Panc1 (cell line): Measurements from ENCODE around the gene PPCS. TPM values are rescaled to one million over a fixed set of nuclear protein-coding genes. Genes with fewer than 3 reads are reported as not detected.

ENCODE experiments used
- ATAC-seq: fragments of 200-7000 bp; cut with Tn5 transposase; 2 replicates; pipeline ENCODE4 v1.9.1; 2020; ENCODE audit warnings: mild to moderate bottlenecking, moderate library complexity
- BruUV-seq: library from RNA; stranded (reverse); fragments of 400-500 nt; replicated peaks from 2 replicates; lab custom pipeline; 2021; lab: Mats Ljungman, UMichigan
- CTCF ChIA-PET: fragments of 300-600 bp; sonication (Branson Sonifier 250); formaldehyde crosslinking; loops from one replicate; lab custom pipeline; 2022; ENCODE audit warnings: antibody characterized with exemption; lab: Charles Lee
- POLR2A ChIA-PET: fragments of 300-600 bp; sonication (Branson Sonifier 250); formaldehyde crosslinking; loops from one replicate; lab custom pipeline; 2022; ENCODE audit warnings: antibody characterized with exemption; lab: Charles Lee
- DNase-seq: peaks from one replicate; pipeline ENCODE4 v3.0.0-alpha.2; 2010; ENCODE audit warnings: low read depth, low spot score
- H3K27ac ChIP-seq: 2 replicates; pipeline ENCODE4 v1.5.1; 2011; ENCODE audit warnings: mild to moderate bottlenecking, low read length, inconsistent platforms
- H3K27me3 ChIP-seq: fragments of 200-500 bp; sonication (Bioruptor generic); 2 replicates; pipeline ENCODE4 v1.6.0; 2014; ENCODE audit warnings: low read length, inconsistent platforms; ENCODE audit not compliant: control insufficient read depth, insufficient read depth
- H3K36me3 ChIP-seq: fragments of 200-500 bp; sonication (Bioruptor generic); 2 replicates; pipeline ENCODE4 v1.5.1; 2014; ENCODE audit warnings: inconsistent platforms, mild to moderate bottlenecking, low read length, moderate library complexity; ENCODE audit not compliant: control insufficient read depth, insufficient read depth
- H3K4me1 ChIP-seq: 2 replicates; pipeline ENCODE4 v1.5.1; 2011; ENCODE audit warnings: inconsistent platforms, mild to moderate bottlenecking, low read length, moderate library complexity; ENCODE audit not compliant: control insufficient read depth, insufficient read depth
- H3K4me3 ChIP-seq, 2 experiments: 2 replicates each; pipeline ENCODE4 v1.5.1; 2011 to 2012; ENCODE audit warnings: low read depth in 2 of 2, low read length in 2 of 2, mild to moderate bottlenecking in 2 of 2, inconsistent platforms in 1 of 2, moderate library complexity in 1 of 2
- H3K9me3 ChIP-seq: fragments of 200-500 bp; sonication (Bioruptor generic); 2 replicates; pipeline ENCODE4 v1.5.1; 2014; ENCODE audit warnings: low read depth, mild to moderate bottlenecking, inconsistent platforms, low read length, moderate library complexity; ENCODE audit not compliant: control insufficient read depth, insufficient read depth
- POLR2AphosphoS5 ChIP-seq: IDR thresholded peaks from 2 replicates; pipeline ENCODE4 v1.6.1; 2012; ENCODE audit warnings: mild to moderate bottlenecking, low read depth, low read length, moderate library complexity
- SIN3A ChIP-seq: IDR thresholded peaks from 2 replicates; pipeline ENCODE4 v1.6.1; 2012; ENCODE audit warnings: low read depth, mild to moderate bottlenecking, low read length, moderate library complexity, borderline replicate concordance; ENCODE audit not compliant: insufficient read depth
- TCF7L2 ChIP-seq: IDR thresholded peaks from 2 replicates; pipeline ENCODE4 v1.6.1; 2011; ENCODE audit warnings: mild to moderate bottlenecking, low read depth, low read length, inconsistent platforms
- in situ Hi-C: cut with HindIII; loops from 2 replicates; pipeline ENCODE4 v1.10.0; 2016; ENCODE audit warnings: low sequenced_read_pairs, low pct_unique_long_range_greater_than_20kb
- intact Hi-C: fragments of 100-400 bp; cut with micrococcal nuclease; formaldehyde crosslinking; loops from one replicate; pipeline ENCODE4 v1.10.0; 2022; ENCODE audit not compliant: unreplicated experiment
- total RNA-seq: library from RNA; stranded (reverse); gene quantifications from one replicate; pipeline ENCODE4 v1.2.1, GENCODE V29; 2021; ENCODE audit not compliant: unreplicated experiment
- TF ChIP-seq, protein P1 (sequence below), 2 experiments: IDR thresholded peaks; 2 replicates each; pipeline ENCODE4 v1.6.1; 2011 to 2012; ENCODE audit warnings: low read depth in 2 of 2, control low read depth in 1 of 2, low read length in 1 of 2, mild to moderate bottlenecking in 1 of 2, moderate library complexity in 1 of 2; ENCODE audit not compliant: insufficient read depth in 1 of 2
- TF ChIP-seq, protein P2 (sequence below): fragments of 450-650 bp; IDR thresholded peaks from 2 replicates; pipeline ENCODE4 v1.5.1; 2017; ENCODE audit warnings: mild to moderate bottlenecking

PPCS gene
- total RNA-seq, 1 experiment from 2014 or later: 72.7 TPM

DNA sequence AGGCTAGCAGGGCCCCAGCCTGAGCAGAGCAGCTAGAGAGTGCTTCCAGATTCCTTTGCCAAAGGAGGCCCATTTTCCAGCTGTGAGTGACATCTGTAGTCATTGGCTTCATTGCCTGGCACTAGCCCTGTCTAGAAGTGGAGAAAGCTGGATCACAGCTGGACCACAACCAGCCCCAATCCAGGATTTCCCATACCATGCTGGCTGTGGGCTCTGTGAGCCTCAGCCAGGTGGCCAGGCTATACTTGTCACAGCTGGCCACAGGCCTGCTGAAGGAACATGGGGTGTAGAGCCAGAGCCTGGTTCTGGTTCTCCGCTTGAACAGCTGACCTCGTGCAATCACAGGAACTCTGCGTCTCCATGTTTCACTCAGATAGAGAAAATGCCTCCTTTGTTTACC lies 39.2 kb upstream of the PPCS start:
- Histone ChIP-seq H3K4me1 (no peaks in the 10 kb centered on the region), H3K36me3 (no peaks in the 10 kb centered on the region), H3K27me3 (no peaks in the 10 kb centered on the region), H3K9me3 (no peaks in the 10 kb centered on the region), H3K4me3 (no peak overlapping the region), H3K27ac (no peak overlapping the region)
- no TSS peak for BruUV-seq
- ChIA-PET POLR2A (interaction anchor here (0.6 kb wide), 1 partner anchor 194 kb away, joined by 5 read pairs; no protein-coding TSS in a partner anchor), CTCF (no interaction called here)
- in situ Hi-C loops: no loop called here
- intact Hi-C loops: no loop called here
- TF ChIP-seq, protein P1, sequence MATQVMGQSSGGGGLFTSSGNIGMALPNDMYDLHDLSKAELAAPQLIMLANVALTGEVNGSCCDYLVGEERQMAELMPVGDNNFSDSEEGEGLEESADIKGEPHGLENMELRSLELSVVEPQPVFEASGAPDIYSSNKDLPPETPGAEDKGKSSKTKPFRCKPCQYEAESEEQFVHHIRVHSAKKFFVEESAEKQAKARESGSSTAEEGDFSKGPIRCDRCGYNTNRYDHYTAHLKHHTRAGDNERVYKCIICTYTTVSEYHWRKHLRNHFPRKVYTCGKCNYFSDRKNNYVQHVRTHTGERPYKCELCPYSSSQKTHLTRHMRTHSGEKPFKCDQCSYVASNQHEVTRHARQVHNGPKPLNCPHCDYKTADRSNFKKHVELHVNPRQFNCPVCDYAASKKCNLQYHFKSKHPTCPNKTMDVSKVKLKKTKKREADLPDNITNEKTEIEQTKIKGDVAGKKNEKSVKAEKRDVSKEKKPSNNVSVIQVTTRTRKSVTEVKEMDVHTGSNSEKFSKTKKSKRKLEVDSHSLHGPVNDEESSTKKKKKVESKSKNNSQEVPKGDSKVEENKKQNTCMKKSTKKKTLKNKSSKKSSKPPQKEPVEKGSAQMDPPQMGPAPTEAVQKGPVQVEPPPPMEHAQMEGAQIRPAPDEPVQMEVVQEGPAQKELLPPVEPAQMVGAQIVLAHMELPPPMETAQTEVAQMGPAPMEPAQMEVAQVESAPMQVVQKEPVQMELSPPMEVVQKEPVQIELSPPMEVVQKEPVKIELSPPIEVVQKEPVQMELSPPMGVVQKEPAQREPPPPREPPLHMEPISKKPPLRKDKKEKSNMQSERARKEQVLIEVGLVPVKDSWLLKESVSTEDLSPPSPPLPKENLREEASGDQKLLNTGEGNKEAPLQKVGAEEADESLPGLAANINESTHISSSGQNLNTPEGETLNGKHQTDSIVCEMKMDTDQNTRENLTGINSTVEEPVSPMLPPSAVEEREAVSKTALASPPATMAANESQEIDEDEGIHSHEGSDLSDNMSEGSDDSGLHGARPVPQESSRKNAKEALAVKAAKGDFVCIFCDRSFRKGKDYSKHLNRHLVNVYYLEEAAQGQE (IDR thresholded peaks at IDR 0.05; ENCODE audit: insufficient read depth in 1 of 2, low read depth in 2 of 2, low read length in 1 of 2): no peak
- TF ChIP-seq, protein P2, sequence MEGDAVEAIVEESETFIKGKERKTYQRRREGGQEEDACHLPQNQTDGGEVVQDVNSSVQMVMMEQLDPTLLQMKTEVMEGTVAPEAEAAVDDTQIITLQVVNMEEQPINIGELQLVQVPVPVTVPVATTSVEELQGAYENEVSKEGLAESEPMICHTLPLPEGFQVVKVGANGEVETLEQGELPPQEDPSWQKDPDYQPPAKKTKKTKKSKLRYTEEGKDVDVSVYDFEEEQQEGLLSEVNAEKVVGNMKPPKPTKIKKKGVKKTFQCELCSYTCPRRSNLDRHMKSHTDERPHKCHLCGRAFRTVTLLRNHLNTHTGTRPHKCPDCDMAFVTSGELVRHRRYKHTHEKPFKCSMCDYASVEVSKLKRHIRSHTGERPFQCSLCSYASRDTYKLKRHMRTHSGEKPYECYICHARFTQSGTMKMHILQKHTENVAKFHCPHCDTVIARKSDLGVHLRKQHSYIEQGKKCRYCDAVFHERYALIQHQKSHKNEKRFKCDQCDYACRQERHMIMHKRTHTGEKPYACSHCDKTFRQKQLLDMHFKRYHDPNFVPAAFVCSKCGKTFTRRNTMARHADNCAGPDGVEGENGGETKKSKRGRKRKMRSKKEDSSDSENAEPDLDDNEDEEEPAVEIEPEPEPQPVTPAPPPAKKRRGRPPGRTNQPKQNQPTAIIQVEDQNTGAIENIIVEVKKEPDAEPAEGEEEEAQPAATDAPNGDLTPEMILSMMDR: no peak
- TF ChIP-seq SIN3A (no peak), TCF7L2 (no peak)
- no peak for DNase-seq
- no peak for ATAC-seq

DNA sequence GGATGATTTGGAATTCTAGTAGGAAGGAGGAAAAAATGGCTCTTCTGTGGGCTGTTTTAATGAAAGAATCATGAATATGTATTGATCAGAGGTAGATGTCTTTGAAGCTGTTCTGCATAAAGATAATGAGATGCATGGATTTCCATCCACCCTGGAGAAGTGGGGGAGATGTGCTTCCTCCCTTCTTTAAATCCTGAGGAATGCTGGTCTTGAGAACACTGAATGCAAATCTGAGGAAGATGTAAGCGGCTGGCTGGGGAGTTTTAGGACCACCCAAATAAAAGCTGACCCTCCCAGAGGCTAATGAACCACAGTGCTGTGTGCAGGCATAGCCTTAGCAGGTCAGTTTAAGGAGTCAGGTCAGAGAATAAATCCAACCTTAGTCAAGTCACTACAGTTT lies 37.8 kb upstream of the PPCS start:
- Histone ChIP-seq H3K9me3 (no peaks in the 10 kb centered on the region), H3K4me3 (no peak overlapping the region), H3K27ac (no peak overlapping the region), H3K4me1 (no peaks in the 10 kb centered on the region), H3K27me3 (no peaks in the 10 kb centered on the region), H3K36me3 (no peaks in the 10 kb centered on the region)
- no peak for ATAC-seq
- BruUV-seq: no TSS peak
- CTCF ChIA-PET: no interaction called here
- TF ChIP-seq, protein P2: no peak
- TF ChIP-seq, protein P1 (IDR thresholded peaks at IDR 0.05; ENCODE audit: insufficient read depth in 1 of 2, low read depth in 2 of 2, low read length in 1 of 2): no peak
- TF ChIP-seq TCF7L2 (no peak), SIN3A (no peak), POLR2AphosphoS5 (no peak)
- in situ Hi-C loops (no loop called here), intact Hi-C loops (no loop called here)
- DNase-seq: no peak
- POLR2A ChIA-PET: no interaction called here
